KMS-11 (cell line): ENCODE results near the gene NSD1.
A peak's percentile ranks its signal among the peaks of the same experiment; 100 is the strongest.

Experiments used
- H2AFZ ChIP-seq: fragments of 200-600 bp; sonication (generic); 2 replicates; pipeline ENCODE4 v1.6.1; 2016; ENCODE audit warnings: antibody characterized with exemption, mixed run types, low read depth
- H3K27ac ChIP-seq: fragments of 200-600 bp; sonication (generic); 2 replicates; pipeline ENCODE4 v1.6.1; 2016; ENCODE audit warnings: mild to moderate bottlenecking, mixed run types
- H3K27me3 ChIP-seq: fragments of 200-600 bp; sonication (generic); 2 replicates; pipeline ENCODE4 v1.6.1; 2017; ENCODE audit warnings: mild to moderate bottlenecking, low read depth, mixed run types, moderate library complexity; ENCODE audit not compliant: insufficient read depth
- H3K36me3 ChIP-seq: fragments of 200-600 bp; sonication (generic); 2 replicates; pipeline ENCODE4 v1.6.1; 2017; ENCODE audit warnings: mild to moderate bottlenecking, mixed run types; ENCODE audit not compliant: insufficient read depth
- H3K4me1 ChIP-seq: fragments of 200-600 bp; sonication (generic); 2 replicates; pipeline ENCODE4 v1.6.1; 2016; ENCODE audit warnings: mild to moderate bottlenecking, low read depth, mixed run types; ENCODE audit not compliant: poor library complexity, severe bottlenecking
- H3K4me2 ChIP-seq: fragments of 200-600 bp; sonication (generic); 2 replicates; pipeline ENCODE4 v1.7.0; 2016; ENCODE audit warnings: mild to moderate bottlenecking, mixed run types
- H3K4me3 ChIP-seq: fragments of 200-600 bp; sonication (generic); IDR thresholded peaks from 2 replicates; pipeline ENCODE4 v1.6.1; 2017; ENCODE audit warnings: low read depth, low read length, mixed read lengths; ENCODE audit not compliant: insufficient read depth
- H3K79me2 ChIP-seq: fragments of 200-600 bp; sonication (generic); 2 replicates; pipeline ENCODE4 v1.6.1; 2016; ENCODE audit warnings: low read depth, mixed run types; ENCODE audit not compliant: insufficient read depth
- H3K9ac ChIP-seq: fragments of 200-600 bp; sonication (generic); 2 replicates; pipeline ENCODE4 v1.6.1; 2016; ENCODE audit warnings: mild to moderate bottlenecking, mixed run types
- H4K20me1 ChIP-seq: fragments of 200-600 bp; sonication (generic); 2 replicates; pipeline ENCODE4 v1.6.1; 2016; ENCODE audit warnings: mild to moderate bottlenecking, mixed run types; ENCODE audit not compliant: insufficient read depth
- TF ChIP-seq, protein P1 (sequence below): fragments of 200-600 bp; sonication (generic); conservative IDR thresholded peaks from 2 replicates; pipeline ENCODE4 v1.6.1; 2017; ENCODE audit warnings: low read depth, mild to moderate bottlenecking, antibody characterized with exemption, low read length, moderate library complexity, mixed read lengths

NSD1 gene

DNA sequence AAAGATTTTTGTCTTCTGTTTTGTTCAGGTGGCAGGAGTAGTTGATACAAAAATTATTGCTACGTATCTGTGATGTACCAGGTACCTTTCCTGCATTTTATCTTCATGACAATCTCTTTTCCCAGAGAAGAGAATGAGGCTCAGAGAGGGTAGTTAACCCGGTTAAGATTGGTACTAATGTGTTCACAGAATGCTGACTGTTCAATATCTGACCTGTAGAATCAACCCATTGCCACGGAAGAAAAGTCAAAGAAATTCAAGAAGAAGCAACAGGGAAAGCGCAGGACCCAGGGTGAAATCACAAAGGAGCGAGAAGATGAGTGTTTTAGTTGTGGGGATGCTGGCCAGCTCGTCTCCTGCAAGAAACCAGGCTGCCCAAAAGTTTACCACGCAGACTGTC lies 158.2 kb downstream of the NSD1 start:
- Histone ChIP-seq H3K9ac (no peak overlapping the region), H3K27ac (peak overlapping the region; percentile 61; the same call in 1 of the 2 replicates), H2AFZ (no peak overlapping the region), H3K4me1 (peaks cover 32% of the 10 kb centered on the region), H3K27me3 (no peaks in the 10 kb centered on the region), H3K4me2 (peak overlapping the region; percentile 27; the same call in 1 of the 2 replicates), H3K79me2 (no peaks in the 10 kb centered on the region), H3K36me3 (no peaks in the 10 kb centered on the region), H4K20me1 (no peaks in the 10 kb centered on the region), H3K4me3 (no peak overlapping the region)
- TF ChIP-seq, protein P1, sequence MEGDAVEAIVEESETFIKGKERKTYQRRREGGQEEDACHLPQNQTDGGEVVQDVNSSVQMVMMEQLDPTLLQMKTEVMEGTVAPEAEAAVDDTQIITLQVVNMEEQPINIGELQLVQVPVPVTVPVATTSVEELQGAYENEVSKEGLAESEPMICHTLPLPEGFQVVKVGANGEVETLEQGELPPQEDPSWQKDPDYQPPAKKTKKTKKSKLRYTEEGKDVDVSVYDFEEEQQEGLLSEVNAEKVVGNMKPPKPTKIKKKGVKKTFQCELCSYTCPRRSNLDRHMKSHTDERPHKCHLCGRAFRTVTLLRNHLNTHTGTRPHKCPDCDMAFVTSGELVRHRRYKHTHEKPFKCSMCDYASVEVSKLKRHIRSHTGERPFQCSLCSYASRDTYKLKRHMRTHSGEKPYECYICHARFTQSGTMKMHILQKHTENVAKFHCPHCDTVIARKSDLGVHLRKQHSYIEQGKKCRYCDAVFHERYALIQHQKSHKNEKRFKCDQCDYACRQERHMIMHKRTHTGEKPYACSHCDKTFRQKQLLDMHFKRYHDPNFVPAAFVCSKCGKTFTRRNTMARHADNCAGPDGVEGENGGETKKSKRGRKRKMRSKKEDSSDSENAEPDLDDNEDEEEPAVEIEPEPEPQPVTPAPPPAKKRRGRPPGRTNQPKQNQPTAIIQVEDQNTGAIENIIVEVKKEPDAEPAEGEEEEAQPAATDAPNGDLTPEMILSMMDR, result no peak

DNA sequence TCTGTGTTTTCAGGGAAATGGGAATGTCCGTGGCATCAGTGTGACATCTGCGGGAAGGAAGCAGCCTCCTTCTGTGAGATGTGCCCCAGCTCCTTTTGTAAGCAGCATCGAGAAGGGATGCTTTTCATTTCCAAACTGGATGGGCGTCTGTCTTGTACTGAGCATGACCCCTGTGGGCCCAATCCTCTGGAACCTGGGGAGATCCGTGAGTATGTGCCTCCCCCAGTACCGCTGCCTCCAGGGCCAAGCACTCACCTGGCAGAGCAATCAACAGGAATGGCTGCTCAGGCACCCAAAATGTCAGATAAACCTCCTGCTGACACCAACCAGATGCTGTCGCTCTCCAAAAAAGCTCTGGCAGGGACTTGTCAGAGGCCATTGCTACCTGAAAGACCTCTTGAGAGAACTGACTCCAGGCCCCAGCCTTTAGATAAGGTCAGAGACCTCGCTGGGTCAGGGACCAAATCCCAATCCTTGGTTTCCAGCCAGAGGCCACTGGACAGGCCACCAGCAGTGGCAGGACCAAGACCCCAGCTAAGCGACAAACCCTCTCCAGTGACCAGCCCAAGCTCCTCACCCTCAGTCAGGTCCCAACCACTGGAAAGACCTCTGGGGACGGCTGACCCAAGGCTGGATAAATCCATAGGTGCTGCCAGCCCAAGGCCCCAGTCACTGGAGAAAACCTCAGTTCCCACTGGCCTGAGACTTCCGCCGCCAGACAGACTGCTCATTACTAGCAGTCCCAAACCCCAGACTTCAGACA lies 160.4 kb downstream of the NSD1 start:
- TF ChIP-seq, protein P1, result no peak
- no peak overlapping the region for H3K27ac ChIP-seq
- no peak overlapping the region for H2AFZ ChIP-seq
- no peaks in the 10 kb centered on the region for H4K20me1 ChIP-seq
- no peak overlapping the region for H3K4me3 ChIP-seq
- no peak overlapping the region for H3K4me2 ChIP-seq
- H3K27me3 ChIP-seq, result no peaks in the 10 kb centered on the region
- H3K79me2 ChIP-seq, result no peaks in the 10 kb centered on the region
- H3K4me1 ChIP-seq, result peaks cover 32% of the 10 kb centered on the region
- H3K36me3 ChIP-seq, result no peaks in the 10 kb centered on the region
- no peak overlapping the region for H3K9ac ChIP-seq

DNA sequence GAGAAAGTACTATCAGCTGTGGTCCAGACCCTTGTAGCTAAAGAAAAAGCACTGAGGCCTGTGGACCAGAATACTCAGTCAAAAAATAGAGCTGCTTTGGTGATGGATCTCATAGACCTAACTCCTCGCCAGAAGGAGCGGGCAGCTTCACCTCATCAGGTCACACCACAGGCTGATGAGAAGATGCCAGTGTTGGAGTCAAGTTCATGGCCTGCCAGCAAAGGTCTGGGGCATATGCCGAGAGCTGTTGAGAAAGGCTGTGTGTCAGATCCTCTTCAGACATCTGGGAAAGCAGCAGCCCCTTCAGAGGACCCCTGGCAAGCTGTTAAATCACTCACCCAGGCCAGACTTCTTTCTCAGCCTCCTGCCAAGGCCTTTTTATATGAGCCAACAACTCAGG lies 161.1 kb downstream of the NSD1 start:
- Histone ChIP-seq H3K4me1 (peaks cover 29% of the 10 kb centered on the region), H4K20me1 (no peaks in the 10 kb centered on the region), H3K27me3 (no peaks in the 10 kb centered on the region), H3K4me2 (no peak overlapping the region), H3K27ac (no peak overlapping the region), H2AFZ (no peak overlapping the region), H3K9ac (no peak overlapping the region), H3K4me3 (no peak overlapping the region), H3K36me3 (no peaks in the 10 kb centered on the region), H3K79me2 (no peaks in the 10 kb centered on the region)
- TF ChIP-seq, protein P1, result no peak

DNA sequence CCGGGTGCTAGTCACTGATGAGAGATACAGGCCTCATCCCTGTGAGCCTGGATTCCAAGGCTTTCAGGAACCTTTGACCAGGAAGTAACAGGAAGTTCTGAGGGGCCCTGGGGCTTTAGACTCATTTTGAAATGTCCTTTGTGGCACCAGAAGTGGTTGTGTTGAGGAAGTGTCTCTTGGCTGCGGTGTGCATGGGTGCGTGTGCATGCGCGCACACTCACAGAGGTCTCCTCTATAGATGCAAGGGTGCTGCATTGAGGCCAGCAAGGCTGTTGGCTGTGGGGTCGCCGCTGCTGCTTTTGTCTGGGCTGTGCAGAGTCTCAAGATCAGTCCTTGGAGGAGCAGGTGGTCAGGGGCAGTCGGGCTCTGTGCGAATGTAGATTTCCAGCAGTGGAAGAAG lies 162.4 kb downstream of the NSD1 start:
- Histone ChIP-seq H3K27me3 (no peaks in the 10 kb centered on the region), H3K4me3 (no peak overlapping the region), H3K79me2 (no peaks in the 10 kb centered on the region), H3K9ac (no peak overlapping the region), H4K20me1 (no peaks in the 10 kb centered on the region), H3K36me3 (no peaks in the 10 kb centered on the region), H3K4me2 (no peak overlapping the region), H2AFZ (no peak overlapping the region), H3K4me1 (peaks cover 28% of the 10 kb centered on the region), H3K27ac (no peak overlapping the region)
- TF ChIP-seq, protein P1, result no peak
